HG03354 (cell line): Measurements from ENCODE around the gene DNAH10.

Source experiments
- ATAC-seq: cut with Tn5 transposase; IDR thresholded peaks from one replicate; pipeline ENCODE4 v1.9.1; 2021; ENCODE audit warnings: mild to moderate bottlenecking; ENCODE audit not compliant: unreplicated experiment, poor library complexity, severe bottlenecking

DNAH10 gene

GRCh38 chr12:123976227-123976826 lies 214.2 kb downstream of the DNAH10 start:
- ATAC-seq: no peak

- ATAC-seq: no peak
Measured at GRCh38 chr12:123979566-123979965, 217.5 kb downstream of the DNAH10 start.

- no peak for ATAC-seq
Measured at GRCh38 chr12:123982269-123982668, 220.2 kb downstream of the DNAH10 start.

- no peak for ATAC-seq
Measured at GRCh38 chr12:123983822-123984485, 221.9 kb downstream of the DNAH10 start.

- no peak for ATAC-seq
Measured at GRCh38 chr12:123984903-123985302, 222.8 kb downstream of the DNAH10 start.
